ELR (cell line): ENCODE data around the gene MYMK.

ENCODE experiments used
- DNase-seq: peaks from one replicate; pipeline ENCODE4 v3.0.0-alpha.2; 2015; ENCODE audit warnings: low read depth

MYMK gene

GRCh38 chr9:133535306-133535877 lies 10.6 kb upstream of the MYMK start:
- DNase-seq, result no peak

DNA sequence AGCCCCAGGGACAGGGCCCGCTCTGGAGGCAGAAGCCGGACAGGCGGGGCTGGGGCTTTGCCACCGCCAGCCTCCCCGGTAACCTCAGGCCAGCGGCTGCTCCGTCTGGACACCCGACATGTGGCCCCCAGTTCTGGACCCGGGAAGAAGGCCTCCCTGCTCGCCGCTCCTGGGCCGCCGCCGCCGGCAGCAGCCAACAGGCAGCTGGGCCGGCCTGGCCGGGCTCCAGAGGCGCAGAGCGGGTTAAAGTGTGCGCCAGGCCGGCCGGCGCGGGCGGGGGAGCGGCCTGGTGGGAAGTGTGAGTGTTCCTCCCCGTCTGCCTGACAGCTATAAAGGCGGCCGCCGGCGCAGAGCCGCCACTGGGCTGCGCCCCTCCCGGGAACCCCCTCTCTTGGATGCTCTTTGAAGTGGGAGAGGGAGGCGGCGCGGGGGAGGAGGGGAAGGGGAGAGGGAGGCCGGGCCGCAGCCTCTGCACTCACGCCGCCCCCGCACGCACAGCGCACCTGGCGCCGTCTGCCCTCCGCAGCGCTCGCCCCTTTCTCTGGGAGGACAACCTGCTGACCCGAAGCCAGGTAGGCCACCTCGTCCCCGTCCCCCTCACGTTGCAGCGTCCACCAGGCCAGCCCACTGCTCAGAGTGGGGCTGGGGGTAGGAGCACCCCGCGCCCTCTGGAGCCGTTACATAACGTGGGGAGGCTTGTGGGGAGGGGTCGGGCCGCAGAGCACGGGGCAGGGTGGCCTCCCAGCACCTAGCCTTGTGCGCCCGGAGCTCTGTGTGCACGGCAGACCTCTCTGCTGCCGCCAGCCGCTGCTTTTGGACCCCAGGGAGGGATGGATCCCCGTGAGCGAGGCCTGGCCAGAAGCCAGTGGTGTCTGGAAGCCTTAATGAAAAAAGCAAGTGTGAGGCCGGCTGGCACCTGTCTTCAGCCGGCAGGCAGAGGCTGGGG lies 9.9 kb upstream of the MYMK start, which contains the start of gene ADAMTSL2:
TSS of gene ADAMTSL2 (plus strand) at position 359 of the 946 bp plus-strand sequence. CDS start 2,009 bp downstream, outside the sequence.
- peak; percentile 39 for DNase-seq

GRCh38 chr9:133533857-133534256 lies 9.1 kb upstream of the MYMK start:
- no peak for DNase-seq

DNA sequence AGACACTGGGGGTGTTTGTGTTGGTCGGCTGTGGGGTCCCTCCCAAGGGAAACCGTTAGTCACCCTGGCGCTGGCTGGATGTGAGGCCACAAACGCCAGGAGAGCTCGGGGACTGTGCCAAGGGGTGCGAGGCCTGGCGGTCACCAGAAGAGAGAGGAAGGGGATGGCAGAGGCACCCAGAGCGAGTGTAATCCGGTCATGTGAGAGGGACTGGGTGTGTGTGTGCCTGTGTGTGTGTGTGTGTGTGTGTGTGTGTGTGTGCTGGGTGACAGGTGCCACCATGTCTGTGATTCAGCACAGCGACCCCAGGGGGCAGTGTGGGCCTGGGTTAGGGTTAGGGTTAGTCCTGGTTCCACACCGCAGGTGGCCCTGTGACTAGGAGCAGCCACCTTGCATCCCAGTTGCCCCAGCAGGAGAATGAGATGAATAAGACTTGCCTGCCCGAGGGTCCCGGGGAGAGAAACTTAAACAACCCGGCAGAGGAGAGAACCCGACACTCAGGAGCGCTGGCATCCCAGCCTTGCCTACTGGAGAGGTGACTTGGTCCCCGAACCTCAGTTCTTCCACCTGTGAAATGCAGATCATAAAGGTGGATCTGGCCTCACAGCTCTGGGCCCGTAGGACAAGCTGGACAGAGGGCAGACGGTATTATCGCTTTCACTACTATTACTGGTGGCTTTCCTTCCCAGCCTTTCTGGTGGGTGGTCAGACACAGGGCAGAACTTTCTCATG lies 8.3 kb upstream of the MYMK start:
- DNase-seq, result peak; percentile 59

DNA sequence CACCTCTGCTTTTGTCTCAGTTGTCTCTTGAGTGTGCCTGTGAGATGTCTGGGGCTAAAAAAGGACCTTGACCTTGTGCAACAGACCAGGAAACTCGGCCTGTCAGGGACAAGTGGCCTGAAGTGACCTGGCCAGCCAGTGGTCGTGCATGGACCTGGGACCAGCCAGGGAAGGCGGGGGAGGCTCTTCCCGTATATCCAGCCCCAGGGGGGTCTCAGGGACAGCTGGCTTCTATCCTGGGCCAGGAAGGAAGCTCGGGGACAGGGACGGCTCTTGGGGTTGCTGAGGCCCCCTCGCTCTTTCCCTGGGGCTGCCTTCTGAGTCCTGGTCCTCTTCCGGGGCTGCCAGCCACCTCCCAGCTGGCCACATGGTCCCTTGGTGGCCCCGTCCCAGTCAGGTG lies 6.5 kb upstream of the MYMK start:
- DNase-seq, result no peak

GRCh38 chr9:133529874-133530273 lies 5.1 kb upstream of the MYMK start:
- DNase-seq, result no peak

GRCh38 chr9:133529457-133529856 lies 4.7 kb upstream of the MYMK start:
- no peak for DNase-seq

DNA sequence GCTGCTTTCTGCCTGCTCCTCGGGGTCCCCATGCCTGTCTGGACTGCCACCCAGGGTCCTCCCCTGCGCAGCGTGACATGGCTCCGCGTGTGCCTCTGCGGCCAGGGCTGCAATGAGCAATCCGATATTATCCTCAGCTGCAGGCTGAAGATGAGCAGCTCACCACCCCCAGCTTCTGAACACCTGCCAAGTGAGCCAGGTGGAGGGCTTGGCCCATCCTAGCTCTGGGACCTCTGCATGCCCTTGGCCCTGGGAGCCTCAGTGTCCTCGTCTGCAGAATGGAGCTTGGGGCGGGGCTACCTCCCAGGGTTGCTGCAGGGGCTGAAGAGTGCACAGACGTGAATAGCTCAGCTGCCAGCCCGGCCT lies 4.1 kb upstream of the MYMK start:
- no peak for DNase-seq

GRCh38 chr9:133528001-133528875 lies 3.5 kb upstream of the MYMK start:
- DNase-seq, result no peak

GRCh38 chr9:133527444-133527920 lies 2.7 kb upstream of the MYMK start:
- no peak for DNase-seq

DNA sequence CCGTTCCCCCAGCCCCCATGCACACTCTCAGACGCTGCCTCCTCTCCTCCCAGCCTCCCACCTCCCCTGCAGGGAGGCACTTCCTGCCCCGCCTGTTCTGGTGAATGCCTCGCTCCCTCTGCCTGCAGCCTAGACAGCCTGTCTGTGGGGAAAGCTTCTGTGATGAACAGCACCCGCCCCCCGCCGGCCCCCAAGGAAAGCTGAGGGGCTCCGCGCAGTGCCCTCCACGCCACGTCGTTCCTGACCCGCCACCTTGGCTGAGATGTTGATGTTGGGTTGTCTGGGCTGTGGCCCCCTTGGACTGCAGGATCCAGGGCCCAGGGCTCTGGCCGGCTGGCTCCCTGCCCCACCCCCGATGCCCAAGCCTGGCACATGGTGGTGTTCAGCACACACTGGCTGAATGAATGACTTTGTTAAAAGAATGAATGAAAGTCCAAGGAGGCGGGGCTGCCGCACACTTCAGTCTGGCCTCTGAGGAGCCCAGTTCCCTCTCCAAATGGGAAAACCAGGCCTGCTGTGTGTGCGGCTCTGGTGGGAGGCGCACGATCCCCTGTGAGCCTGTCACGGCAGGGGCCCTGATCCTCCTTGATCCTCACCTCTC lies 2.1 kb upstream of the MYMK start:
- no peak for DNase-seq

- no peak for DNase-seq
Observed at GRCh38 chr9:133525677-133526076, 918 bp upstream of the MYMK start.

GRCh38 chr9:133524146-133524545 lies 613 bp downstream of the MYMK start:
- DNase-seq, result no peak

DNA sequence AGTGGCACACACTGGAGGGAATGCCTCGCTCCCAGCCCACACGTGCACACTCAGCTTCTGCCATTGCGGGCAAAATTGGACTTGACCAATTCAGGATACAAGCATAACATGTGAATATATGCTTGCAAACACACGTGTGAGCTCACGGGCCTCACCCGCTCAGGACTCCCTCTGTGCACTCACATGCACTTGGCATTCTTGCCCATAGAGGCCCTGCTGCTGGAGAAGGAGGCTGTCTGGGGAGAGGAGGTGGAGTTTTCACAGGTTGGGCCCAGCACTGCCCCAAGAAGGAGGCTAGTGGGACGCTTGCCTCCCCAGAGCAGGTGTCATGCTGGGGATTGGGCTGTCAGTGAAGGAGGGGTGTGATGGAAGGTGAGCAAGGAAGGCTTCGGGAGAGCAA lies 1.7 kb downstream of the MYMK start:
- DNase-seq, result no peak

DNA sequence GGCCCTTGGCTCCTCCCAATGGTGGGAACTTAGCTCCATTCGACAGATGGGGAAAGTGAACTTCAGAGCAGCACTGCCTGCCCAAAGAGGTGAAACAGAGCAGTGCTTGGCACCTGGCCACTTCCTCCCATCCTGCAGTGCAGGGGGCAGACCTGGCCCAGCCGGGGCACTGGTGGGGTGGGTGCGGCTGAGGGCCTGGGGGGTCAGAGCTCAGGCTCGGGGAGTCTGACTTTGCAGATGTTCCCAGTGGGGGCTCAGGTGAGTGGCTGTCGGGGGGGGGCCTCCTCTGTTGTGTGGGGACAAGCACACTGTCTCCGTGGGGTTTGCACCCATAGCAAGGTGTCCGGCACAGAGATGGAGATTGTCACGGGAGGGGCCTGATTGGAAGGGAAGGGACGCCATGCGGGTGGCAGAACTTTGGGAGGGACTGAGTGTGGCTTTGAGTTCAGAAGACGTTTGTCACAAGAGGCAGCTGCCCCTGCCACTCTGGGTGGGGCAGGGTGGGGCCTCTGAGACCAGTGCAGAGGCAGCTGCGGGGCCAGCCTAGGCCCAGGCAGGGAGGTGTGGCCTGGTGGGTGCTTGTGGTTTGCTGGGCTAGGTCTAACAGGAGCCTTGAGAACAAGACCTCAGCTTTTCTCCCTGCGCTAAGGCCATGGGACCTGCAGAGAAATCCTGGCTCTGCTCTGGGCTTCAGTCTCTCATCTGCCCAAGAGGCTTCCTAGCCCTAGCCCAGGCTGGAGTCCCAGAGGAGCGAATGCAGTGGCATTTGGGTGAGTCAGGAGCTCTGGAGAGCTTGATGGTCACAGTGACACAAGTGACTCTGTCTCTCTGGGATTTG lies 2.5 kb downstream of the MYMK start:
- DNase-seq, result no peak

DNA sequence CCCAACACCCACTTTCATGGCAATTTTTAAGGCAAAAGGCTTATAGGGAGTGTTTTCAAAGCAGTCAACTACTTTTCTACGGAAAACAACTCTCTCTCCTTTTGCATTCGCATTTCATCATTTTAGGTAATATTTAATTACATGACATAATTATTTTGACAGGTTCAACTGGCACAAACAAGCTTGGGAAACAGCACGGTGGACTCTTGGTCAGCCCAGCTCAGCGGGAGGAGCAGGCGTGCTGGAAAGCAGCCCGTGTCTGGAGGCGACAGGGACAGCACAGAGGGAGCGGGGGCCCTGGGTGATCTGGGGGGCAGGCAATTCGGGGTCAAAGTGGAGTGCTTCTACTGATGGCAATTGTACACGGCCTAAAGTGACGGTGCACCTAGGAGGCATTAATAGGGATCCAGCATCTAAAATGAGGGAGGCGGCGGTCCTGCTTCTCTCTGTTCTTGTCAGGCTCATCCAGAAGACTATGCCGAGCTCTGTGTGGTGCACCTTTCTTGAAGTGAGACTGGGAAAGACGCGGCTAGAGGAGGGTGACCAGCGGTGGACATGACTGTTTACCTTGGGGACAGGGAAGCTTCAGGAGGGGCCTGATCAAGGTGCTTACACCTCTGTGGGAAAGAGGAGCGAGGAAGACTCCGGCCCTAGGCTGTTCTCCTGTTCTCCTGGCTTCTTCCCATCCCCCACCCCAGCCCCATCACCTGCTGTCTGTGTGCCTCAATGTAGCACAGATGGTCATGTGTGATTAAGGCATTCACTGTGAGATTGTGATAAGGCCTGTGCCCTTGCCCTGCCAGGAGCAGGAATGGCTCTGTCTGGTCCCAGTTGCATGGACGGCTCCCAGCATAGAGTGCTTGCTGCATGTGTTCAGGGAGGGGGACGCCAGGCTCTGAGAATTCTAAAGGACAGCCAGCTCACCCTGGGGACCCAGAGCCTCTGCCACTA lies 3.4 kb downstream of the MYMK start:
- no peak for DNase-seq

DNA sequence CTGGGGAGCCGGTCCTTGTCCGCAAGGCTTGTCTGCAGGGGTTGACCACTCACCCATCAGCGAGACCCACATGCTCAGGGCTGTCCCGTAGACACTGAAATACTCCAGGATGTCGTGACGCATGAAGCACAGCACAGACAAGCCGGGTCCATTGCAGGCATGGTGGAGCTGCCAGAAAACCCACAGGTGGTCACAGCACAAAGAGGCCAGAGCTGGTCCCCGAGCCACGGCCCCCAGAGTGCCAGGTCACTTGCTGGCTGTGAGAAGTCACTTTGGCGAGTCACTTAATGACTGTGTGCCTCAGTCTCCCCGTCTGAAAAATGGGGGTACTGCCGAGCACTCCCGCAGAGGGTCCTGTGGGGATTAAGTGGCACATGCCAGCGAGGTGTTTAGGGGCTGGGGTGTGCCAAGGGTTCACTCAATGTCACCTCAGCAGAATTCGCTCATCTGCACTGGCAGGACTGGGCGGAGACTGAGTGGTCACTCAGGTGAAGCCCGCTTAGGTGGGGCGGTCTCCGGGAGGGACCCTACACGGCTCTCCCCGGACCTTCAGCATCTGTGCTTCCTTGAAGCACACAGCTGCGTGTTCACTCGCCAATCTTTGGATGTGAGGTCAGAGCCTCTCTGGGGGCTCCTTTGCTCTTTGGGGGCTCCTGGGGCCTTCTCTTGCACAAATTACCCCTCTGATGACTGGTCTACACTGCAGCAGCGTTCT lies 4.5 kb downstream of the MYMK start:
- DNase-seq, result no peak

DNA sequence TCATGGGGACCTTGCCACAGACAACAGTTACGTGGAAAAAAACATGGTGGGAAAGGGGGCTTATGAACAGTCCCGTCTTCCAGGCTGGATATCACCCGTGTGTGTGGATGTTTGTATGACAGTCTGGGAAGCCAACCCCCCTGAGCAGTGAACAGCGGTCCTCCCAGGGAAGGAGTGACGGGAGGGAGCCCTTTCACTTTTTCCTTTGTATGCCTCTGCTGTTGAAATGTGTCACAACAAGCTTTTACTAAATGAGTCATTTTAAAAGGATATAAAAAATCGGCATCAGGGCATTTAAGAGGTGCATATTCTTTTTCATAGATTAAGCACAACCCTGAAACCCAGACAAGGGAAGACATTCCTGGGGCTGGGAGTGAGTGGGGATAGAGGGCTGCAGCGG lies 5.1 kb downstream of the MYMK start:
- DNase-seq, result peak; percentile 43
